H1 (cell line): Measurements from ENCODE around the gene SARS2. TPM values are rescaled to one million over a fixed set of nuclear protein-coding genes. Genes with fewer than 3 reads are reported as not detected.

ENCODE experiments used
- ASH2L ChIP-seq: fragments of 200-600, 300-600 bp; sonication (generic); IDR thresholded peaks from one replicate; pipeline ENCODE4 v1.7.1; 2017; ENCODE audit warnings: low read length
- CHD2 ChIP-seq: IDR thresholded peaks from 2 replicates; pipeline ENCODE4 v1.6.1; 2012; ENCODE audit warnings: low read length, improper control_type of control experiment
- JUN ChIP-seq: IDR thresholded peaks from 2 replicates; pipeline ENCODE4 v1.6.1; 2011; ENCODE audit warnings: low read depth, mild to moderate bottlenecking, improper control_type of control experiment, low read length
- KDM1A ChIP-seq: fragments of 200-600, 300-600 bp; sonication (generic); IDR thresholded peaks from 2 replicates; pipeline ENCODE4 v1.7.1; 2016; ENCODE audit warnings: mild to moderate bottlenecking, low read length, borderline replicate concordance
- NANOG ChIP-seq: IDR thresholded peaks from 2 replicates; pipeline ENCODE4 v1.6.1; 2011; ENCODE audit warnings: low read length, low read depth, mild to moderate bottlenecking, inconsistent platforms; ENCODE audit not compliant: insufficient read depth, poor library complexity, severe bottlenecking
- RNF2 ChIP-seq: fragments of 200-900, 300-1000 bp; sonication (generic); IDR thresholded peaks from 2 replicates; pipeline ENCODE4 v1.7.1; 2016; ENCODE audit warnings: borderline replicate concordance, low read depth, mild to moderate bottlenecking, antibody characterized with exemption, low read length; ENCODE audit not compliant: poor library complexity, severe bottlenecking; ENCODE audit errors: missing control alignments
- SAP30 ChIP-seq: fragments of 300-600 bp; sonication (generic); IDR thresholded peaks from 2 replicates; pipeline ENCODE4 v1.7.1; 2012; ENCODE audit warnings: low read length, moderate library complexity, mild to moderate bottlenecking, inconsistent platforms; ENCODE audit not compliant: insufficient read depth, insufficient replicate concordance
- SIX5 ChIP-seq: IDR thresholded peaks from 2 replicates; pipeline ENCODE4 v1.6.1; 2011; ENCODE audit warnings: mild to moderate bottlenecking, low read depth, low read length
- YY1 ChIP-seq: IDR thresholded peaks from 2 replicates; pipeline ENCODE4 v1.6.1; 2011; ENCODE audit warnings: low read depth, mild to moderate bottlenecking, low read length
- ZNF274 ChIP-seq: IDR thresholded peaks from 2 replicates; pipeline ENCODE4 v1.7.0; 2012; ENCODE audit warnings: low read length, borderline replicate concordance; ENCODE audit errors: extremely low read depth
- polyA plus RNA-seq, 7 experiments: library from polyadenylated mRNA; depleted of rRNA in 3 of 7; stranded (reverse) in 5 of 7; unstranded in 2 of 7; fragments of >200 nt in 5 of 7; fragments of 200-250 nt in 2 of 7; gene quantifications; 1 replicate in 5 of 7; 2 replicates in 1 of 7; 4 replicates in 1 of 7; pipeline versions ENCODE4 v1.2.1 to v1.2.3, GENCODE V29; 2011 to 2013; ENCODE audit warnings: missing spikeins in 2 of 7, mixed read lengths in 2 of 7
- total RNA-seq: library from RNA; stranded (reverse); fragmentation: NEBNext Ultra II Directional; extraction: Animal tissue kit (Norgen Biotek cat#: 25700); gene quantifications from 2 replicates; pipeline ENCODE4 v1.2.1, GENCODE V29; 2021
- TF ChIP-seq, protein P1 (sequence below), 3 experiments: IDR thresholded peaks; 1 replicate in 2 of 3; 2 replicates in 1 of 3; pipeline versions ENCODE4 v1.5.1 to v1.6.1; 2011; ENCODE audit warnings: low read length in 3 of 3, mild to moderate bottlenecking in 3 of 3, inconsistent platforms in 2 of 3, low read depth in 1 of 3, moderate library complexity in 1 of 3; ENCODE audit not compliant: insufficient read depth in 1 of 3; ENCODE audit errors: control extremely low read depth in 1 of 3

The SARS2 gene
- total and polyA plus RNA-seq, 2 of the 8 experiments (the other 6 are each of a cell fraction or from before 2014, with no cell fraction given), result 68.0 to 102 TPM

DNA sequence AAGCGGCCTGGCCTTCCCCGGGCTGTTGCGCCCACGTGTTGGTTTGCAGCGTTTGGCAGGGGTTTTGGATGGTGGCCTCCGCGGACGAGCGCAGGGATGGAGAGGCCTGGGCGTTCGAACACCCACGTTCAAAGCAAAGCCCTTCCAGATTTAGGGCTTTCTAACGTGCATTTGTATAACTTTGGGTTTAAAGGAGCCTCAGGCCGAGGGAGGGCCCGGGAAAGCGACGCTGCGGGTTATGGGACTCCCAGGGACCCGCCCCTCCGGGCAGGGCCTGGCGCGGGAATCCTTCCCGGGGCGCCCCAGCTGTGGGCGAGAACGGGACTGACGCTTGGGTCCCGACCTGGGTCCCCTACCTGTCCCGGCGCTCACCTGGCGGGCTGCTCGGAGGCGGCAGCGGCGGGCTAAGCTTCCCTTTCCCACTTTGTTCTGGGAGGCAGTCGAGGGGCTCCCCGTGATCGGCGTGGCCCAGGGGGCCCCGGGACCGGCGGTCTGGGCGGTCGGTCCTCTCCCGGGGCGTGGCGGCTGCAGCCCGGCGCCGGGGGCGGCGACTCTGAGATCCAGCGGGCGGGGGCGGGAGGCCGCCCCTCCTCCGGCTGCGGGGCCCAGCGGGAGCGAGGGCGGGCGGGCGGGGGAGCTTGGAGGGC lies 44.8 kb upstream of the SARS2 start, which contains the start of gene FBXO17 (continued):
- peak; percentile 13 for TF ChIP-seq ASH2L
- TF ChIP-seq, protein P1, sequence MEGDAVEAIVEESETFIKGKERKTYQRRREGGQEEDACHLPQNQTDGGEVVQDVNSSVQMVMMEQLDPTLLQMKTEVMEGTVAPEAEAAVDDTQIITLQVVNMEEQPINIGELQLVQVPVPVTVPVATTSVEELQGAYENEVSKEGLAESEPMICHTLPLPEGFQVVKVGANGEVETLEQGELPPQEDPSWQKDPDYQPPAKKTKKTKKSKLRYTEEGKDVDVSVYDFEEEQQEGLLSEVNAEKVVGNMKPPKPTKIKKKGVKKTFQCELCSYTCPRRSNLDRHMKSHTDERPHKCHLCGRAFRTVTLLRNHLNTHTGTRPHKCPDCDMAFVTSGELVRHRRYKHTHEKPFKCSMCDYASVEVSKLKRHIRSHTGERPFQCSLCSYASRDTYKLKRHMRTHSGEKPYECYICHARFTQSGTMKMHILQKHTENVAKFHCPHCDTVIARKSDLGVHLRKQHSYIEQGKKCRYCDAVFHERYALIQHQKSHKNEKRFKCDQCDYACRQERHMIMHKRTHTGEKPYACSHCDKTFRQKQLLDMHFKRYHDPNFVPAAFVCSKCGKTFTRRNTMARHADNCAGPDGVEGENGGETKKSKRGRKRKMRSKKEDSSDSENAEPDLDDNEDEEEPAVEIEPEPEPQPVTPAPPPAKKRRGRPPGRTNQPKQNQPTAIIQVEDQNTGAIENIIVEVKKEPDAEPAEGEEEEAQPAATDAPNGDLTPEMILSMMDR (IDR thresholded peaks at IDR 0.05; ENCODE audit: control extremely low read depth in 1 of 3, insufficient read depth in 1 of 3, low read depth in 1 of 3, low read length in 3 of 3), result no peak
- no peak for TF ChIP-seq RNF2
- TF ChIP-seq ZNF274, result no peak
- no peak for TF ChIP-seq NANOG
- TF ChIP-seq YY1, result 0 out of 2 replicates have a peak, but pooled peaks have one; percentile 4
- TF ChIP-seq SAP30, result peak; percentile 79
- no peak for TF ChIP-seq CHD2
- TF ChIP-seq JUN, result no peak
- no peak for TF ChIP-seq SIX5
- TF ChIP-seq KDM1A, result no peak
